Measurements from ENCODE around the gene TPPP3. TPM values are rescaled to one million over a fixed set of nuclear protein-coding genes. Genes with fewer than 3 reads are reported as not detected.
A peak's percentile ranks its signal among the peaks of the same experiment; 100 is the strongest.

Gene TPPP3
- total RNA-seq, 2 donors from 2014 or later = 0.64 to 0.73 TPM

DNA sequence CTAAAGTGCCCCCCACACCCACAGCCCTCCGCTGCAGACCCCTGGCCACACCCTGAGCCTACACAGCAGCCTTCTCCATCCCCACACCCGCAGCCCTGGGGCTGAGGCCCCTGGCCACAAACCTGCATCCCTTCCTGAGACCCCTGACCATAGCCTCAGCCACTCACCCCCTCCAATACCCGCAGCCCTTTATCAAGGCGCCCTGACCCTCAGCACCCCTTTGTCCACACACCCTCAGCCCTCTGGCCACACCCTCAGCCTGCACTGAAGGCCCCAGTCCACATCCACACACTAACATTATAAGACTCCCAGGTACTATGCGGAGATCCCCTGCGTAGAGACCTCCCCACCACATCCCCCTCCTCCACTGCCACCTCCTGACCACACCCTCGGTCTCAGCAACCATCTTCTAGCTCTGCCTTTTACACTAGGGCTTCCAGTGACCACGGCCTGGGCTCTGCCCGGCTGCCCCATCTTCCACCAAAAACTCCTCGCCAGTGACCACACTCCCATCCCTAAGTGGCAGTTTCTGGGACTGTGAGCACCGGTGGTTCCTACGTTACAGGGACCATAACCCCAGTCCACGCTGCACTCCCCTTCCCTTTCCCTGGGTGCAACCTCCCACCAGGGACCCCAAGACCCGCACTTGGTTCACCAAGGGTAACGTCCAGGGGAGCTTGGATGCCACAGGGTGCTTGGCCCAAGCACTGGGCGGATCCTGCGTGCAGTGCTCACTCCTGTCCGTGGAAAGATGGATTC lies 818 bp downstream of the TPPP3 start:
- Histone ChIP-seq H3K4me3 (ENCODE audit: low read length) (peak overlapping the region; percentile 56), H3K36me3 (ENCODE audit: control insufficient read depth, insufficient read depth, low read length) (no peaks in the 10 kb centered on the region), H3K4me1 (ENCODE audit: control insufficient read depth, insufficient read depth, low read length) (peaks cover 11% of the 10 kb centered on the region), H3K9ac (ENCODE audit: extremely low read depth, low read length, poor library complexity, severe bottlenecking) (no peak overlapping the region), H3K9me3 (ENCODE audit: control insufficient read depth, low read length) (no peaks in the 10 kb centered on the region), H3K27ac (ENCODE audit: low read depth, low read length) (no peak overlapping the region), H3K27me3 (ENCODE audit: control insufficient read depth, insufficient read depth, low read length, poor library complexity, severe bottlenecking) (peaks cover 44% of the 10 kb centered on the region)
- Mint-ChIP-seq H3K27me3 (ENCODE audit: insufficient read depth) (peaks cover 72% of the 10 kb centered on the region), H3K9me3 (no peaks in the 10 kb centered on the region), H3K4me3 (no peak overlapping the region), H3K4me1 (peaks cover 3% of the 10 kb centered on the region), H3K36me3 (ENCODE audit: low read depth) (no peaks in the 10 kb centered on the region), H3K27ac (no peak overlapping the region)
- no peak for DNase-seq
- TF ChIP-seq CTCF (conservative IDR thresholded peaks at IDR 0.05) = no peak
- WGBS, 2 experiments (ENCODE audit: insufficient coverage in 1 of 2, insufficient read length in 1 of 2) = 83 to 89% methylated on average over 14 to 18 of the region's 18 CpGs

GRCh38 chr16:67391424-67392300 lies 1.6 kb downstream of the TPPP3 start:
- DNase-seq = no peak
- Mint-ChIP-seq H3K36me3 (ENCODE audit: low read depth) (no peaks in the 10 kb centered on the region), H3K27me3 (ENCODE audit: insufficient read depth) (peaks cover 68% of the 10 kb centered on the region), H3K4me1 (peaks cover 3% of the 10 kb centered on the region), H3K27ac (no peak overlapping the region), H3K4me3 (no peak overlapping the region), H3K9me3 (no peaks in the 10 kb centered on the region)
- Histone ChIP-seq H3K36me3 (ENCODE audit: control insufficient read depth, insufficient read depth, low read length) (no peaks in the 10 kb centered on the region), H3K4me1 (ENCODE audit: control insufficient read depth, insufficient read depth, low read length) (peaks cover 8% of the 10 kb centered on the region), H3K4me3 (ENCODE audit: low read length) (no peak overlapping the region), H3K9me3 (ENCODE audit: control insufficient read depth, low read length) (no peaks in the 10 kb centered on the region), H3K27me3 (ENCODE audit: control insufficient read depth, insufficient read depth, low read length, poor library complexity, severe bottlenecking) (peaks cover 44% of the 10 kb centered on the region), H3K9ac (ENCODE audit: extremely low read depth, low read length, poor library complexity, severe bottlenecking) (no peak overlapping the region), H3K27ac (ENCODE audit: low read depth, low read length) (no peak overlapping the region)
- TF ChIP-seq CTCF (conservative IDR thresholded peaks at IDR 0.05) = no peak
- 85 to 91% methylated on average over 11 to 15 of the region's 15 CpGs for WGBS, 2 experiments (ENCODE audit: insufficient coverage in 1 of 2, insufficient read length in 1 of 2)

DNA sequence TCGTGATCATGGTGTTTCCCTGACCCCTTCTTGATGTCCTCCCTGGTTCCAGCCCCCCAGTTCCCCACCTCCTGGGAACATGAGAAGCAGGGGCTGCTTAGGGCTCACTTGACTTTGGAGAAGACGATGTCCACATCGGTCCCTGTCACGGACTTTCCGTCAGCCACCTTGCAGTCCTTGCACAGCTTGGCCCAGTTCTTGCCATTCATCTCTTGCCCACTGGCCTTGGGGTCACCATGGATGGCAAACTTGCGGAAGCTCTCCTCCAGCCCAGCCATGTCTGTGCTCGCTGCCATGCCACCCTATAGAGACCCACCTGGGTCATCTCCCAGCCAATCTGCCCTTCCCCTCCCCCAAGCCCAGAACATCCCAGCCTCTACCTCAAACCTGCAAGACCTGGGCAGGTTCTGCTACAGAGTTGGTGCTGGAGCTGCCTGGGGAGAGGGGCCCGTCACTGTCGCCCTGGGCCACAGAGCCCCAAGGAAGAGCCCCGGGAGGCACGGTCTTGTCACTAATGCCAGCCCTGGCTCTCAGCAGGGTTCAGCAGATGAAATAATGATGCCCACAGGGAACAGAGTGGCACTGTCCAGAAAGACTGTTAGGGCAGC lies 2.4 kb downstream of the TPPP3 start:
- H3K27ac ChIP-seq (ENCODE audit: low read depth, low read length) = no peak overlapping the region
- no peaks in the 10 kb centered on the region for H3K9me3 Mint-ChIP-seq
- H3K27ac Mint-ChIP-seq = no peak overlapping the region
- no peak overlapping the region for H3K9ac ChIP-seq (ENCODE audit: extremely low read depth, low read length, poor library complexity, severe bottlenecking)
- H3K4me1 Mint-ChIP-seq = peaks cover 3% of the 10 kb centered on the region
- H3K27me3 Mint-ChIP-seq (ENCODE audit: insufficient read depth) = peaks cover 68% of the 10 kb centered on the region
- WGBS, 2 experiments (ENCODE audit: insufficient coverage in 1 of 2, insufficient read length in 1 of 2) = 96 to 98% methylated on average over 10 to 11 of the region's 11 CpGs
- H3K4me1 ChIP-seq (ENCODE audit: control insufficient read depth, insufficient read depth, low read length) = peaks cover 5% of the 10 kb centered on the region
- no peak for DNase-seq
- H3K4me3 Mint-ChIP-seq = no peak overlapping the region
- H3K36me3 ChIP-seq (ENCODE audit: control insufficient read depth, insufficient read depth, low read length) = no peaks in the 10 kb centered on the region
- H3K27me3 ChIP-seq (ENCODE audit: control insufficient read depth, insufficient read depth, low read length, poor library complexity, severe bottlenecking) = peaks cover 42% of the 10 kb centered on the region
- H3K4me3 ChIP-seq (ENCODE audit: low read length) = no peak overlapping the region
- no peaks in the 10 kb centered on the region for H3K36me3 Mint-ChIP-seq (ENCODE audit: low read depth)
- H3K9me3 ChIP-seq (ENCODE audit: control insufficient read depth, low read length) = no peaks in the 10 kb centered on the region
- no peak for TF ChIP-seq CTCF (conservative IDR thresholded peaks at IDR 0.05)

Measured in endodermal cell (in vitro differentiated cells).